MM.1S (cell line): Measurements from ENCODE around the gene CCDC86.

Source experiments
- DNase-seq: peaks from one replicate; pipeline ENCODE4 v3.0.0-alpha.2; 2015
- H2AFZ ChIP-seq: fragments of 300-600 bp; sonication (generic); 2 replicates; pipeline ENCODE4 v1.6.0; 2016; ENCODE audit warnings: antibody characterized with exemption, low read length
- H3F3A ChIP-seq: fragments of 300-600 bp; sonication (generic); 2 replicates; pipeline ENCODE4 v1.6.1; 2016; ENCODE audit warnings: mild to moderate bottlenecking, antibody characterized with exemption, low read length, moderate library complexity, mixed read lengths; ENCODE audit not compliant: insufficient read depth
- H3K27ac ChIP-seq: fragments of 300-600 bp; sonication (generic); 2 replicates; pipeline ENCODE4 v1.5.1; 2016; ENCODE audit warnings: mild to moderate bottlenecking, low read length
- H3K27me3 ChIP-seq: fragments of 300-600 bp; sonication (generic); replicated peaks from 2 replicates; pipeline ENCODE4 v1.6.0; 2016; ENCODE audit warnings: low read length; ENCODE audit not compliant: insufficient read depth
- H3K36me3 ChIP-seq: fragments of 300-600 bp; sonication (generic); replicated peaks from 2 replicates; pipeline ENCODE4 v1.6.1; 2016; ENCODE audit warnings: mild to moderate bottlenecking, low read length, mixed read lengths; ENCODE audit not compliant: insufficient read depth
- H3K4me1 ChIP-seq: fragments of 300-600 bp; sonication (generic); 2 replicates; pipeline ENCODE4 v1.6.1; 2016; ENCODE audit warnings: low read length, mixed read lengths
- H3K4me2 ChIP-seq: fragments of 300-600 bp; sonication (generic); 2 replicates; pipeline ENCODE4 v1.6.0; 2016; ENCODE audit warnings: low read depth, low read length
- H3K4me3 ChIP-seq: fragments of 300-600 bp; sonication (generic); 2 replicates; pipeline ENCODE4 v1.5.1; 2016; ENCODE audit warnings: low read length, mixed read lengths
- H3K79me2 ChIP-seq: fragments of 300-600 bp; sonication (generic); 2 replicates; pipeline ENCODE4 v1.6.1; 2016; ENCODE audit warnings: mixed run types, low read length, mixed read lengths
- H3K9ac ChIP-seq: fragments of 300-600 bp; sonication (generic); 2 replicates; pipeline ENCODE4 v1.6.1; 2016; ENCODE audit warnings: low read length, mixed read lengths
- H3K9me2 ChIP-seq: fragments of 300-600 bp; sonication (generic); replicated peaks from 2 replicates; pipeline ENCODE4 v1.6.1; 2016; ENCODE audit warnings: mild to moderate bottlenecking, low read length, mixed read lengths; ENCODE audit not compliant: insufficient read depth
- H3K9me3 ChIP-seq: fragments of 300-600 bp; sonication (generic); replicated peaks from 2 replicates; pipeline ENCODE4 v1.6.1; 2016; ENCODE audit warnings: mild to moderate bottlenecking, low read length, mixed read lengths; ENCODE audit not compliant: insufficient read depth
- H4K20me1 ChIP-seq: fragments of 300-600 bp; sonication (generic); 2 replicates; pipeline ENCODE4 v1.6.1; 2016; ENCODE audit warnings: mild to moderate bottlenecking, low read length, moderate library complexity, mixed read lengths; ENCODE audit not compliant: insufficient read depth
- CTCF ChIP-seq: fragments of 300-600 bp; sonication (generic); IDR thresholded peaks from 2 replicates; pipeline ENCODE4 v1.5.1; 2016; ENCODE audit warnings: antibody characterized with exemption, low read length, mixed read lengths
- EZH2 ChIP-seq: fragments of 300-600 bp; sonication (generic); optimal IDR thresholded peaks from 2 replicates; pipeline ENCODE3; 2017; ENCODE audit warnings: low read depth, mild to moderate bottlenecking, antibody characterized with exemption, low read length, mixed read lengths
- EZH2phosphoT487 ChIP-seq: fragments of 300-600 bp; sonication (generic); IDR thresholded peaks from 2 replicates; pipeline ENCODE4 v1.6.1; 2018; ENCODE audit warnings: antibody characterized with exemption, low read length

CCDC86 gene

GRCh38 chr11:60863550-60864521, 21.9 kb downstream of the CCDC86 start:
- TF ChIP-seq CTCF (no peak), EZH2phosphoT487 (no peak), EZH2 (no peak)
- no peak overlapping the region for H3K9ac ChIP-seq

GRCh38 chr11:60864856-60865513, 23.1 kb downstream of the CCDC86 start:
- no peak overlapping the region for H3K4me3 ChIP-seq
- DNase-seq: peak; percentile 23
- H3K79me2 ChIP-seq: no peaks in the 10 kb centered on the region
- 0 out of 2 replicates have a peak overlapping the region, but pooled peaks have one; percentile 30 for H2AFZ ChIP-seq
- peak overlapping the region; percentile 5; the same call in 1 of the 2 replicates for H3K4me2 ChIP-seq
- no peaks in the 10 kb centered on the region for H3K36me3 ChIP-seq
- H3K27me3 ChIP-seq: no peaks in the 10 kb centered on the region
- H4K20me1 ChIP-seq: no peaks in the 10 kb centered on the region
- no peak overlapping the region; the same call in 1 of the 2 replicates for H3K27ac ChIP-seq
- no peaks in the 10 kb centered on the region for H3K9me2 ChIP-seq
- no peaks in the 10 kb centered on the region for H3K9me3 ChIP-seq
- peaks cover 34% of the 10 kb centered on the region for H3K4me1 ChIP-seq
- H3K9ac ChIP-seq: no peak overlapping the region
- peaks cover 5% of the 10 kb centered on the region for H3F3A ChIP-seq
- TF ChIP-seq EZH2phosphoT487 (no peak), CTCF (no peak), EZH2 (no peak)

More at GRCh38 chr11:60863550-60864521, 21.9 kb downstream of the CCDC86 start:
- Histone ChIP-seq H3K36me3 (no peaks in the 10 kb centered on the region), H3K9me2 (no peaks in the 10 kb centered on the region), H4K20me1 (no peaks in the 10 kb centered on the region), H2AFZ (no peak overlapping the region), H3K79me2 (no peaks in the 10 kb centered on the region), H3F3A (no peaks in the 10 kb centered on the region), H3K4me1 (peaks cover 25% of the 10 kb centered on the region), H3K4me3 (no peak overlapping the region), H3K4me2 (no peak overlapping the region), H3K27me3 (no peaks in the 10 kb centered on the region), H3K9me3 (no peaks in the 10 kb centered on the region), H3K27ac (no peak overlapping the region)
- no peak for DNase-seq

GRCh38 chr11:60866911-60867870, 25.3 kb downstream of the CCDC86 start, which contains the start of gene ZP1:
TSS of gene ZP1 (plus strand) at chr11:60867542. CDS start at chr11:60867562, 20 bp downstream.
- Histone ChIP-seq H3K9me3 (no peaks in the 10 kb centered on the region), H3K9me2 (no peaks in the 10 kb centered on the region), H3F3A (peaks cover 20% of the 10 kb centered on the region), H4K20me1 (no peaks in the 10 kb centered on the region), H3K9ac (no peak within 1 kb of the TSS), H3K4me3 (no peak within 1 kb of the TSS), H3K4me2 (no peak within 1 kb of the TSS), H3K36me3 (no peaks in the 10 kb centered on the region), H3K4me1 (peaks cover 56% of the 10 kb centered on the region), H3K27me3 (no peaks in the 10 kb centered on the region), H3K79me2 (no peaks in the 10 kb centered on the region), H2AFZ (no peak within 1 kb of the TSS), H3K27ac (no peak within 1 kb of the TSS)
- no peak for DNase-seq
- TF ChIP-seq CTCF (no peak), EZH2 (no peak)
